Measurements from ENCODE around the gene EGFLAM.

DNA sequence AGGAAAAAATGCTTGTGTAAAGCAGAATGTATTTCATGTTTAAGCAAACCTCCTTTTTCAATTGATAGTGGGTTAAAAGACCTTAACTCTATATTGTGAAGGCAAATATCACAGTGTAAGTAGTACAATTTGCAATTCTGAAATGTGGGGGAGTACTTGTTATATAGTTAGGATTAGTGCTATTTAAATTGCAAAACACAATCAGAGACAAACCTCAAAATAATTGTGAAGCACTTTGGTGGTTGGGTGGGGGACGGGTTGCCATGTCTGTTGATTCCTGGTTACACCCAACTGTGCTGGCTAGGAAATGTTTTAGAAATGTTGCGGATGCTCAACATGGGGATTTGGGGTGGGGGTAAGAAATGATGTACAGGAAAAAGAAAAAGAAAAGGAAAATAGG is 37.4 kb downstream of the EGFLAM start:
- TF ChIP-seq EP300 (IDR thresholded peaks at IDR 0.05) (no peak), POLR2A (IDR thresholded peaks at IDR 0.05; ENCODE audit: low read depth) (no peak)
- TF ChIP-seq, protein P1, sequence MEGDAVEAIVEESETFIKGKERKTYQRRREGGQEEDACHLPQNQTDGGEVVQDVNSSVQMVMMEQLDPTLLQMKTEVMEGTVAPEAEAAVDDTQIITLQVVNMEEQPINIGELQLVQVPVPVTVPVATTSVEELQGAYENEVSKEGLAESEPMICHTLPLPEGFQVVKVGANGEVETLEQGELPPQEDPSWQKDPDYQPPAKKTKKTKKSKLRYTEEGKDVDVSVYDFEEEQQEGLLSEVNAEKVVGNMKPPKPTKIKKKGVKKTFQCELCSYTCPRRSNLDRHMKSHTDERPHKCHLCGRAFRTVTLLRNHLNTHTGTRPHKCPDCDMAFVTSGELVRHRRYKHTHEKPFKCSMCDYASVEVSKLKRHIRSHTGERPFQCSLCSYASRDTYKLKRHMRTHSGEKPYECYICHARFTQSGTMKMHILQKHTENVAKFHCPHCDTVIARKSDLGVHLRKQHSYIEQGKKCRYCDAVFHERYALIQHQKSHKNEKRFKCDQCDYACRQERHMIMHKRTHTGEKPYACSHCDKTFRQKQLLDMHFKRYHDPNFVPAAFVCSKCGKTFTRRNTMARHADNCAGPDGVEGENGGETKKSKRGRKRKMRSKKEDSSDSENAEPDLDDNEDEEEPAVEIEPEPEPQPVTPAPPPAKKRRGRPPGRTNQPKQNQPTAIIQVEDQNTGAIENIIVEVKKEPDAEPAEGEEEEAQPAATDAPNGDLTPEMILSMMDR (IDR thresholded peaks at IDR 0.05) = no peak

All from esophagus muscularis mucosa (tissue), 4 donors.